ENCODE results near the gene COX4I1.
"Not testable (repeated sequence)": the region's sequence is repeated elsewhere in the genome, so short reads cannot be mapped to it uniquely, and the experiment has no call there.

COX4I1 gene

DNA sequence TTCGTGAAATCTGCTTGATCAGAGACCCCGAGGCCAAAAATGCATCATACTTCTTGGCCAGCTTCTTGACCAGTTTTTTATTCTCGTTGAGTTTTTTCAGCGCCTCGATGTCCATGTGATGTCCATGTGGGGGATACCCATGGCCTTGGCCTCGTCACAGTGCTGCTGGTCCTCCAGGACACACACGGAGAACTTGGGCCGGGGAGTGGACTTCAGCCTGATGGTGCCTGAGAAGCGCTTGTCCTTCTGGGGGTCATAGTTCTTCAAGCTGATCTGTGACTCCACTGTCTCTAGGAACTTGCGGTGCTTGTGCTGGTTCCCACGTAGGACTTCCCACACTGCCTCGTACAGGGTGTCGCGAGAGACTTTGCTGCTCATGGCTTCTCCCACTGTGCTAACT, 16.7 kb downstream of the COX4I1 start:
- no peak for DNase-seq (ENCODE audit: low read depth)
- no peak for TF ChIP-seq CTCF (conservative IDR thresholded peaks at IDR 0.05; ENCODE audit: low read length)
- no peak overlapping the region for H3K4me3 ChIP-seq (ENCODE audit: low read length)

DNA sequence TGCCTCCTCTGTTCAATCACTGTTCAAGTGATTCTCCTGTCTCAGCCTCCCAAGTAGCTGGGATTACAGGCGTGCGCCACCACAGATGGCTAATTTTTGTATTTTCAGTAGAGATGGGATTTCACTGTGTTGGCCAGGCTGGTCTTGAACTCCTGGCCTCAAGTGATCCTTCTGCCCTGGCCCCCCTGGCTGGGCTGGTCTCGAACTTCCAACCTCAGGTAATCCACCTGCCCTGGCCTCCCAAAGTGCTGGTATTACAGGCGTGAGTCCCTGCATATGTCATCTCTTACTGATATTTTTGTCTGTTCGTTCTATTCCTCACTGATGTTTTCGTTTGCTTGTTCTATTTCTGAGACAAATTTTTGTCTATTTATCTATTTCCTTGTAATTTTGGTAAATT, 17.7 kb downstream of the COX4I1 start:
- DNase-seq (ENCODE audit: low read depth); H3K4me3 ChIP-seq (ENCODE audit: low read length): not testable (repeated sequence)

GRCh38 chr16:85819245-85819644, 19.8 kb downstream of the COX4I1 start:
- peak; percentile 64 for DNase-seq (ENCODE audit: low read depth)
- TF ChIP-seq CTCF (conservative IDR thresholded peaks at IDR 0.05; ENCODE audit: low read length), result peak; percentile 79

GRCh38 chr16:85819771-85820170, 20.3 kb downstream of the COX4I1 start:
- no peak for TF ChIP-seq CTCF (conservative IDR thresholded peaks at IDR 0.05; ENCODE audit: low read length)
- no peak overlapping the region for H3K4me3 ChIP-seq (ENCODE audit: low read length)
- no peak for DNase-seq (ENCODE audit: low read depth)

More at GRCh38 chr16:85819245-85819644, 19.8 kb downstream of the COX4I1 start:
- no peak overlapping the region for H3K4me3 ChIP-seq (ENCODE audit: low read length)

- no peak overlapping the region for H3K4me3 ChIP-seq (ENCODE audit: low read length)
- no peak for TF ChIP-seq CTCF (conservative IDR thresholded peaks at IDR 0.05; ENCODE audit: low read length)
- no peak for DNase-seq (ENCODE audit: low read depth)
Observed at GRCh38 chr16:85820604-85821372, 21.3 kb downstream of the COX4I1 start.

DNA sequence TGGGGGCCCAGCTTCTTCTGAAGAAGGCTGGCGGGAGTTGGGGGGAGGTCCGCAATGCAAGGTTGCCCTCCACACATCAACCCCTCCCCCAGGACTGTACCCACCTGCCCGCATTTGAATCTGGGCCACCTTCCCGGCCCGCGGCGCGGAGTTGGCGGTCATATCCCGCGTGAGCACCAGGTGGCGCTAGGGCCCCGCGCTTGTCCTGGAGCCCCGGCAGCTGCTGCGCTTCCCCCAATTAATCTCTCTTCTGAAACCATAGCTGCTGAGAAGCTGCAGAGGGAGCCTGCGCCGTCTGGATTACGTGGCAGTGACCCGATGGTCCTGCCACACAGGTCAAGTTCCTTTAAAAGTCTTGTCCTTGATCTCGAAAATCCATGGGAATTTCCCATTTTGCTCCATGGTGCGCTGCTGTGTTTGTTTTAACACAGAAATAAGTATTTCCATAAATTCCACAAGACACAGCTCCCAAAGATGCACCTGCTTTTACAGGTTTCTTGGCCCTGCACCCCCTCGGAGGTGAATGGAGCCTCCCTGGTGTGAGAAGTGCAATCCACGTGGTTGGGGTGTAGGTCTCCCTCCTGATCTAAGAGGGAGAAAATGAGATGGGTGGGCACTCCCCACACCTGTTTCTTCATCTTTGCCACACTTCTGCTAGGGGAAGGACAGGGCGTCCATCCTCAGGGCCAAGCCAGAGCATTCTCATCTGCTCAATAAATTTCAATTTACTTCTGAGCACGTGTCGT, 22.1 kb downstream of the COX4I1 start:
- peak; percentile 72 for DNase-seq (ENCODE audit: low read depth)
- H3K4me3 ChIP-seq (ENCODE audit: low read length), result no peak overlapping the region
- peak; percentile 81 for TF ChIP-seq CTCF (conservative IDR thresholded peaks at IDR 0.05; ENCODE audit: low read length)

GRCh38 chr16:85822145-85822544, 22.6 kb downstream of the COX4I1 start:
- TF ChIP-seq CTCF (conservative IDR thresholded peaks at IDR 0.05; ENCODE audit: low read length), result no peak
- no peak for DNase-seq (ENCODE audit: low read depth)
- H3K4me3 ChIP-seq (ENCODE audit: low read length), result no peak overlapping the region

Measured in AG10803 (cell line).